Neural cell (in vitro differentiated cells): Measurements from ENCODE around the gene LGALS3BP. TPM values are rescaled to one million over a fixed set of nuclear protein-coding genes. Genes with fewer than 3 reads are reported as not detected.

Experiments
- H2AFZ ChIP-seq: fragments of 200-600, 300-800 bp; sonication (generic), shearing (Covaris generic); 2 replicates; pipeline ENCODE4 v1.6.0; 2014; ENCODE audit warnings: low read depth, mild to moderate bottlenecking, antibody characterized with exemption, low read length, moderate library complexity
- H3F3A ChIP-seq: fragments of 200-600 bp; shearing (Covaris generic); 2 replicates; pipeline ENCODE4 v1.6.1; 2016; ENCODE audit warnings: mild to moderate bottlenecking, moderate library complexity, mixed read lengths, antibody characterized with exemption, low read length; ENCODE audit not compliant: insufficient read depth, poor library complexity, severe bottlenecking
- H3K27ac ChIP-seq: fragments of 200-600, 300-800 bp; sonication (generic), shearing (Covaris generic); 2 replicates; pipeline ENCODE4 v1.5.1; 2014; ENCODE audit warnings: mild to moderate bottlenecking, low read length, moderate library complexity
- H3K27me3 ChIP-seq: fragments of 300-800, 200-600 bp; sonication (generic), shearing (Covaris generic); 2 replicates; pipeline ENCODE4 v1.6.0; 2014; ENCODE audit warnings: mild to moderate bottlenecking, low read depth, low read length, moderate library complexity; ENCODE audit not compliant: insufficient read depth
- H3K36me3 ChIP-seq: fragments of 300-800, 200-600 bp; sonication (generic), shearing (Covaris generic); 2 replicates; pipeline ENCODE4 v1.5.1; 2014; ENCODE audit warnings: mild to moderate bottlenecking, antibody characterized with exemption, low read length, moderate library complexity; ENCODE audit not compliant: insufficient read depth
- H3K4me2 ChIP-seq: fragments of 300-800, 200-600 bp; sonication (generic), shearing (Covaris generic); 2 replicates; pipeline ENCODE4 v1.6.0; 2014; ENCODE audit warnings: mild to moderate bottlenecking, low read length
- H3K4me3 ChIP-seq: fragments of 300-800, 200-600 bp; sonication (generic), shearing (Covaris generic); 2 replicates; pipeline ENCODE4 v1.5.1; 2014; ENCODE audit warnings: mild to moderate bottlenecking, low read length, moderate library complexity
- H3K79me2 ChIP-seq: fragments of 200-600 bp; shearing (Covaris generic); replicated peaks from 2 replicates; pipeline ENCODE4 v1.6.0; 2014; ENCODE audit warnings: mild to moderate bottlenecking, low read length, moderate library complexity; ENCODE audit not compliant: insufficient read depth
- H3K9ac ChIP-seq: fragments of 300-800, 200-600 bp; sonication (generic), shearing (Covaris generic); 2 replicates; pipeline ENCODE4 v1.6.1; 2016; ENCODE audit warnings: mild to moderate bottlenecking, low read length, mixed read lengths
- H3K9me2 ChIP-seq: fragments of 200-600 bp; shearing (Covaris generic); 2 replicates; pipeline ENCODE4 v1.6.1; 2016; ENCODE audit warnings: mild to moderate bottlenecking, low read length, mixed read lengths; ENCODE audit not compliant: insufficient read depth
- H3K9me3 ChIP-seq: fragments of 200-600, 300-800 bp; sonication (generic), shearing (Covaris generic); 2 replicates; pipeline ENCODE4 v1.6.1; 2016; ENCODE audit warnings: mild to moderate bottlenecking, mixed run types, low read length, moderate library complexity, mixed read lengths
- H4K20me1 ChIP-seq: fragments of 200-600 bp; shearing (Covaris generic); 2 replicates; pipeline ENCODE4 v1.6.1; 2016; ENCODE audit warnings: mild to moderate bottlenecking, mixed run types; ENCODE audit not compliant: insufficient read depth
- EP300 ChIP-seq: fragments of 450-650 bp; conservative IDR thresholded peaks from 2 replicates; pipeline ENCODE4 v1.6.1; 2014; ENCODE audit warnings: antibody characterized with exemption, mild to moderate bottlenecking, moderate library complexity; ENCODE audit not compliant: poor library complexity, severe bottlenecking
- EZH2 ChIP-seq: fragments of 200-600, 300-800 bp; shearing (Covaris generic), sonication (generic); IDR thresholded peaks from 2 replicates; pipeline ENCODE4 v1.6.1; 2014; ENCODE audit warnings: antibody characterized with exemption, low read length, borderline replicate concordance, mild to moderate bottlenecking; ENCODE audit not compliant: insufficient read depth, poor library complexity, severe bottlenecking
- MXI1 ChIP-seq: fragments of 450-650 bp; conservative IDR thresholded peaks from 2 replicates; pipeline ENCODE4 v1.6.1; 2014; ENCODE audit warnings: antibody characterized with exemption, mild to moderate bottlenecking; ENCODE audit not compliant: poor library complexity, severe bottlenecking
- POLR2AphosphoS5 ChIP-seq: IDR thresholded peaks from 2 replicates; pipeline ENCODE4 v1.6.1; 2012
- RAD21 ChIP-seq: fragments of 450-650 bp; conservative IDR thresholded peaks from 2 replicates; pipeline ENCODE4 v1.6.1; 2014; ENCODE audit warnings: antibody characterized with exemption, mild to moderate bottlenecking, moderate library complexity
- REST ChIP-seq: IDR thresholded peaks from 2 replicates; pipeline ENCODE4 v1.6.1; 2012; ENCODE audit warnings: borderline replicate concordance
- SMC3 ChIP-seq: fragments of 450-650 bp; conservative IDR thresholded peaks from 2 replicates; pipeline ENCODE4 v1.6.1; 2014; ENCODE audit warnings: antibody characterized with exemption, mild to moderate bottlenecking, moderate library complexity; ENCODE audit not compliant: poor library complexity
- TAF1 ChIP-seq: IDR thresholded peaks from 2 replicates; pipeline ENCODE4 v1.6.1; 2012; ENCODE audit warnings: low read depth
- polyA plus RNA-seq: library from polyadenylated mRNA; depleted of rRNA; stranded (reverse); fragments of >200 nt; gene quantifications from 2 replicates; pipeline ENCODE4 v1.2.3, GENCODE V29; 2014
- TF ChIP-seq, protein P1 (sequence below): fragments of 450-650 bp; IDR thresholded peaks from 2 replicates; pipeline ENCODE4 v1.5.1; 2014; ENCODE audit warnings: antibody characterized with exemption, mild to moderate bottlenecking, moderate library complexity; ENCODE audit not compliant: poor library complexity, severe bottlenecking

Gene LGALS3BP
- polyA plus RNA-seq, 1 donor from 2014 or later, result 5.4 TPM

DNA sequence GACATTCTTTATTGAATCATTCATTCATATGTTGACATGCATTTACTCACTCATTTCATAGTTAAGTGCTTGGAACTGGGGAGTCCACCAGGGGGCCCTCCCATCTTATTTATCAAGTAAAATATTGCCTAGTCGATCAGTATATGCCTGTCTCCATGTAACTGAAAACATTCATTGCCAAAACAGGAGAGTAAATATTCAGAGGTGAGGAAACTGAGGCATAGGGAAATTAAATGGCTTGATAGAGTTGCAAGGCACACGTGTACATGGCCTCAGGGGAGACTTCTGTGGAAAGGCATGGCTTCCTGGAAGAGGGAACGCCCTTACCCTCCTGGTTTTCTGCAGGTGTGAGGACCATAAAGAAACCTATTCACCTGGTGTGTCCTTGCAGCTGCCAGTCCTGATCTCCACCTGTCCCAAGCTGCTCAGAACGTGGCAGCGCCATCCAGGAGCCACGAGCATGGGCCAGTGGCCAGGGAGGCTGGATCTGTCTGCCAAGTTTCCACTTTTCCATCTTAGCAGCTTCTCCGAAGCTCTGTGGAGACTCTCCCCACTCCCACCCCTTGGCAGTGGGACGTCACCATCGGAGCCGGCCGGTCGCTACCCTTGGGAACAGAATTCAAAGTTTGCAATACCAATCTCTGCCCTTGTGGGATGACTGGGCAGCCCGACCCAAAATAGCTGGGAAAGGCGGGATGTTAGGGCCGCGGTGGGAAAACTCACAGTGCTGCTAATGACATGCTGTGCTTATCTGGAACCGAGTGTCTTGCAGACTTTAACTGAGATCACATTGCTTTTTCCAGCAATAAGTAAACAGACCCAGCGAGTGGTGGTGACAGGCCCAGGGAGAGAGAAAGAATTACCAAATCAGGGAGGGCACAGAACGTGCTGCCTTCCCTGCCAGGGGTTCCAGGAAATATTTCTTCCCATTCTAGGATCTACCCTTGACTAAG, 40.2 kb upstream of the LGALS3BP start:
- Histone ChIP-seq H3K9me2 (no peaks in the 10 kb centered on the region), H3F3A (no peaks in the 10 kb centered on the region), H3K27me3 (peaks cover 21% of the 10 kb centered on the region), H3K4me3 (no peak overlapping the region), H4K20me1 (no peaks in the 10 kb centered on the region), H3K27ac (no peak overlapping the region), H2AFZ (no peak overlapping the region), H3K9ac (no peak overlapping the region), H3K4me2 (no peak overlapping the region), H3K9me3 (no peaks in the 10 kb centered on the region), H3K79me2 (no peaks in the 10 kb centered on the region), H3K36me3 (no peaks in the 10 kb centered on the region)
- TF ChIP-seq SMC3 (peak; percentile 29), EZH2 (no peak)
- TF ChIP-seq, protein P1, sequence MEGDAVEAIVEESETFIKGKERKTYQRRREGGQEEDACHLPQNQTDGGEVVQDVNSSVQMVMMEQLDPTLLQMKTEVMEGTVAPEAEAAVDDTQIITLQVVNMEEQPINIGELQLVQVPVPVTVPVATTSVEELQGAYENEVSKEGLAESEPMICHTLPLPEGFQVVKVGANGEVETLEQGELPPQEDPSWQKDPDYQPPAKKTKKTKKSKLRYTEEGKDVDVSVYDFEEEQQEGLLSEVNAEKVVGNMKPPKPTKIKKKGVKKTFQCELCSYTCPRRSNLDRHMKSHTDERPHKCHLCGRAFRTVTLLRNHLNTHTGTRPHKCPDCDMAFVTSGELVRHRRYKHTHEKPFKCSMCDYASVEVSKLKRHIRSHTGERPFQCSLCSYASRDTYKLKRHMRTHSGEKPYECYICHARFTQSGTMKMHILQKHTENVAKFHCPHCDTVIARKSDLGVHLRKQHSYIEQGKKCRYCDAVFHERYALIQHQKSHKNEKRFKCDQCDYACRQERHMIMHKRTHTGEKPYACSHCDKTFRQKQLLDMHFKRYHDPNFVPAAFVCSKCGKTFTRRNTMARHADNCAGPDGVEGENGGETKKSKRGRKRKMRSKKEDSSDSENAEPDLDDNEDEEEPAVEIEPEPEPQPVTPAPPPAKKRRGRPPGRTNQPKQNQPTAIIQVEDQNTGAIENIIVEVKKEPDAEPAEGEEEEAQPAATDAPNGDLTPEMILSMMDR, result peak; percentile 39

DNA sequence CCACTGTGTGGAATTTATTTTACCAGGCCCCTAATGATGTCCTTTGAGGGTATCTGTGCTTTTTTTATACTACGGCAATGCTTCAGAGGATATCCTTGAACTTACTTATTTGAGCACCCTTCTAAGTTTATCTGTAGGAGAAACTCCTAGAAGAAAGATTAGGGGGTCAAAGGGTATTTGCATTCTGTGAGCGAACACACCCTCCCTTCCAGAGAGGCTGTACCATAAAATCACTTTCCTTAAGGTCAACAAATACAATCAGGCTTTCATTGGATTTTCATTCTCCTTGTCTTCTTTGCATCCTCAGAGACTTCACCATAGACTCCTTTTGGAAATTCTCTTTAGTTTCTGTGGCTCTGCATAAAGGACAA, 39.5 kb upstream of the LGALS3BP start:
- Histone ChIP-seq H3K4me2 (no peak overlapping the region), H3K9ac (no peak overlapping the region), H3K27ac (no peak overlapping the region), H3K9me3 (no peaks in the 10 kb centered on the region), H3K4me3 (no peak overlapping the region), H3K36me3 (no peaks in the 10 kb centered on the region), H3F3A (no peaks in the 10 kb centered on the region), H3K79me2 (no peaks in the 10 kb centered on the region), H2AFZ (no peak overlapping the region), H4K20me1 (no peaks in the 10 kb centered on the region), H3K27me3 (peaks cover 14% of the 10 kb centered on the region), H3K9me2 (no peaks in the 10 kb centered on the region)
- no peak for TF ChIP-seq MXI1

GRCh38 chr17:79018370-79018695, 38.6 kb upstream of the LGALS3BP start:
- no peaks in the 10 kb centered on the region for H3K9me3 ChIP-seq
- no peak overlapping the region for H3K4me3 ChIP-seq
- H3K9ac ChIP-seq, result no peak overlapping the region
- H2AFZ ChIP-seq, result no peak overlapping the region
- H3K36me3 ChIP-seq, result no peaks in the 10 kb centered on the region
- no peaks in the 10 kb centered on the region for H3F3A ChIP-seq
- no peaks in the 10 kb centered on the region for H3K79me2 ChIP-seq
- H4K20me1 ChIP-seq, result no peaks in the 10 kb centered on the region
- H3K27ac ChIP-seq, result no peak overlapping the region
- peaks cover 5% of the 10 kb centered on the region for H3K27me3 ChIP-seq
- no peaks in the 10 kb centered on the region for H3K9me2 ChIP-seq
- TF ChIP-seq MXI1, result no peak
- no peak for TF ChIP-seq EP300
- TF ChIP-seq TAF1, result no peak
- no peak for TF ChIP-seq RAD21
- TF ChIP-seq EZH2, result no peak
- no peak for TF ChIP-seq REST
- no peak for TF ChIP-seq SMC3
- TF ChIP-seq, protein P1, result no peak
- no peak for TF ChIP-seq POLR2AphosphoS5
- no peak overlapping the region for H3K4me2 ChIP-seq
